ENCODE data around the gene INTS6.

DNA sequence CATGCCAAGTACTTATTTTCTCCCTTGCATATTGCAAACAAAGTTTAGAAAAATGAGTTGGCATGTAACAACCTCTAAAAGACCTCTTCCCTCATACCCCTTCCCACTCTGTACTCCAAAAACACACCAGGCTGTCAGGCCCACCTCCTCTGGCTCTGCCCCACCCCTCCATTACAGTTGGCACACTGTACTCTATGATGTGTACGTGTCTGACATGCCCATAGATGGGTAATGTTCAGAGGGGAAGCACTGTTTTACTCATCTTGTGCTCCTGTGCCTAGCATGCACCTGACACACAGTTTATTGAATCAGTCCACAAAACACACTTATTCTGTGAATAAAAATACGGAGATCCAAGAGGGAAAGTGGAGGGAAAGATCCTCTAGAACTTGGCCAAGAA lies 67.7 kb downstream of the INTS6 start:
- TF ChIP-seq LEF1 (IDR thresholded peaks at IDR 0.05; ENCODE audit: borderline replicate concordance) = no peak
- no peak for TF ChIP-seq BHLHE40 (IDR thresholded peaks at IDR 0.05; ENCODE audit: borderline replicate concordance)
- TF ChIP-seq HDGF (IDR thresholded peaks at IDR 0.05; ENCODE audit: borderline replicate concordance) = no peak
- TF ChIP-seq, protein P1, sequence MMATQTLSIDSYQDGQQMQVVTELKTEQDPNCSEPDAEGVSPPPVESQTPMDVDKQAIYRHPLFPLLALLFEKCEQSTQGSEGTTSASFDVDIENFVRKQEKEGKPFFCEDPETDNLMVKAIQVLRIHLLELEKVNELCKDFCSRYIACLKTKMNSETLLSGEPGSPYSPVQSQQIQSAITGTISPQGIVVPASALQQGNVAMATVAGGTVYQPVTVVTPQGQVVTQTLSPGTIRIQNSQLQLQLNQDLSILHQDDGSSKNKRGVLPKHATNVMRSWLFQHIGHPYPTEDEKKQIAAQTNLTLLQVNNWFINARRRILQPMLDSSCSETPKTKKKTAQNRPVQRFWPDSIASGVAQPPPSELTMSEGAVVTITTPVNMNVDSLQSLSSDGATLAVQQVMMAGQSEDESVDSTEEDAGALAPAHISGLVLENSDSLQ (IDR thresholded peaks at IDR 0.05) = no peak
- no peak for TF ChIP-seq SUZ12 (IDR thresholded peaks at IDR 0.05)
- no peak for TF ChIP-seq ELF4 (IDR thresholded peaks at IDR 0.05)
- TF ChIP-seq NFRKB (IDR thresholded peaks at IDR 0.05) = no peak
- no peak for TF ChIP-seq FOXM1 (IDR thresholded peaks at IDR 0.05; ENCODE audit: borderline replicate concordance)
- TF ChIP-seq L3MBTL2 (conservative IDR thresholded peaks at IDR 0.05) = no peak
- TF ChIP-seq SP1 (IDR thresholded peaks at IDR 0.05) = no peak
- no peak for TF ChIP-seq FOXA1 (IDR thresholded peaks at IDR 0.05)
- TF ChIP-seq ARNT (IDR thresholded peaks at IDR 0.05) = no peak
- no peak for TF ChIP-seq FOXK2 (IDR thresholded peaks at IDR 0.05)

Measured in HEK293T (cell line).